HG02938 (cell line): Measurements from ENCODE around the gene TCIRG1.

Experiments used
- ATAC-seq: cut with Tn5 transposase; IDR thresholded peaks from one replicate; pipeline ENCODE4 v1.9.1; 2021; ENCODE audit warnings: mild to moderate bottlenecking, moderate library complexity; ENCODE audit not compliant: unreplicated experiment

The TCIRG1 gene

GRCh38 chr11:68004551-68005335 is 34.1 kb upstream of the TCIRG1 start:
- no peak for ATAC-seq

DNA sequence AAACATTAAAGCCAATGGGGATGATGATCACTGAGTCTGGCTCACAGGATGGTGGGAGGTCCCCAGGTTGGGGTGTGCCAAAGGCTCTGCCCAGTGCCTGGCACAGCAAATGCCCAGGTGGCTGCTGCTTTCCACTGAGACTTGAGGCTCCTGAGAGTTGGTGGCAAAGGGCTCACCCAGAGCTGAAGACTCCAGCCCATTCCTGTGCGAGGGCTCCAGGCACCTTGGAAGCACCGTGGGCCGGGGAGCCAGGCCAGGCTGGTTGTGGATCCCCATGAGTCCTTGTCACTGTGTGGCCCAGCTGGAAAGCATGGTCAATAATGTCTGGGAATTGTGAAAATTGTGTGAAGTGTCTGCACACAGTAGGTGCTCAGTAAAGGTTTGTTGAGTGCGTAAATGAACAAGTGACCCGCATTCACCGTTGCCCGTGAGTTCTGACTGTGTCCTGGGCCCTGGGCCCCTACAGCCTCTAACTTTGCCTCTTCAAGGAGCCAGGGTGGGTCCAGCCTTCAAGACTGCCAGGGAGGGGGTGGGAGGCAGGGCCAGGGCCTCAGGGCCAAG is 32.1 kb upstream of the TCIRG1 start:
- ATAC-seq: no peak

DNA sequence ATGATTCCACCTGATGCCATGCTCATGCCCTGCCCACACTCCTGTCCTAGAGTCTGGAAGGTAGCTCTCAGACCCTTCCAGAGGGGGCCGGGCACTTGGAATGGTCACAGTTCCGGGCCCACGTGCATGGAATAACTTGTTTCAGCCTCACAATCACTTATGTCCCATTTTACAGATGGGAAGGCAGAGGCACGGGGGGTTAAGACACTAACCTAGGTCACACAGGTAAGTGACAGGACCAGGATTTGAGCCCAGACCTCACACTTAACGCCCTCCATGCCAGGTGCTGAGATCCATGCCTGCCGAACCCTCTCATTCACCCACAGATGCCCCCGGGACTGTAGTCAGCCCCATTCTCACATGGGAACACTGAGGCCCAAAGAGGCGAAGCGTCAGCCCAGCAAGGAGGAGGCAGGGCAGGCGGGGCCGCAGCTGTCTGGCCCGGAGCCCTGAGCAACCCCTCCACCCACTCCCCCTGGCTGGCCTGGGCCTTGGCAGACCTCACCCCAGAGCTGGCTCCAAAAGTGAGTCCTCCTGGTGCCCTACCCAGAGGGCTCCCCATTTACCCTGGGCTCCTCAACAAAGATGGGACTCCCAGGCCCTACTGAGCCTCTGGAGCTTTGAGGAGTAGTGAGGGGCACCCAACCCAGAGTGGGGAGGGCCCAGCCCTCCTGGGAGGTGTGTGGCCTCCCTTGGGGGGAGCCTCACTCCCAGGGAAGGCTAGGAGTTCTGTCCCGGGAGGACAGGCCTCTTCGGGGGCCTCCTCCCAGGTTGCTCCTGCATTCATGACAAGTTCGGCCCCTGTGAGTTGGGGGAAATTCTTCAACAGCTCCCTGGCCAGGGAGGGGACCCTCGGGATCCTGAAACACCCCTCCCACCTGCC is 31.1 kb upstream of the TCIRG1 start:
- no peak for ATAC-seq

GRCh38 chr11:68008381-68009337 is 30.2 kb upstream of the TCIRG1 start:
- ATAC-seq: no peak

DNA sequence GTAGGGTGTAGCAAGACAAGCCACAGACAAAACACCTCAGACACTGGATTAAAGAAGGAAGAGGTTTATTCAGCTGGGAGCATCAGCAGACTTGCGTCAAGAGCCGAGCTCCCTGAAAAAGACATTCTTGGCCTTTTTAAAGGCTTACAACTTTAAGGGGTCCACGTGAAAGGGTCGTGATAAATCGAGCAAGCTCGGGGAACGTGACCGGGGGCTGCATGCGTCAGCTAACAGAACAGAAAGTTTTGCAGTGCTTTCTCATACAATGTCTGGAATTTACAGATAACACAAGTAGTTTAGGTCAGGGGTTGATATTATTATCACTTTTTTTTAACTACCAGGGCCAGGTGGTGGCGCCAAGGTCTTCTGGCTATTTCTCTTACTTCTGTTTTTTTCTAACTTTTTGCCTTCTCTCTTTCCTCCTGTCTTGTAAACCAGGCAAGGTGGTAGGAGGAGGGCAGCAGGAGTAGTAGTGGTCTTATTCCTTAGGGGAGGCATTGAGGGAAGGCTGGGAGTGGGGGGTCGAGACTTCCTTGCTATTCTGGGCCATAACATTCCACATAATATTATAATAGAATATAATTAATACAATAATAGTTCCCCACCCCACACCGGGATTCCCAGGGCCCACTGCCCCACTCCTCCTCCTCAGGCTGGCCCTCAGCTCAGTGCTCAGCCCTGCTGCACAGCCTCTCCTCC is 29.3 kb upstream of the TCIRG1 start:
- ATAC-seq: no peak

DNA sequence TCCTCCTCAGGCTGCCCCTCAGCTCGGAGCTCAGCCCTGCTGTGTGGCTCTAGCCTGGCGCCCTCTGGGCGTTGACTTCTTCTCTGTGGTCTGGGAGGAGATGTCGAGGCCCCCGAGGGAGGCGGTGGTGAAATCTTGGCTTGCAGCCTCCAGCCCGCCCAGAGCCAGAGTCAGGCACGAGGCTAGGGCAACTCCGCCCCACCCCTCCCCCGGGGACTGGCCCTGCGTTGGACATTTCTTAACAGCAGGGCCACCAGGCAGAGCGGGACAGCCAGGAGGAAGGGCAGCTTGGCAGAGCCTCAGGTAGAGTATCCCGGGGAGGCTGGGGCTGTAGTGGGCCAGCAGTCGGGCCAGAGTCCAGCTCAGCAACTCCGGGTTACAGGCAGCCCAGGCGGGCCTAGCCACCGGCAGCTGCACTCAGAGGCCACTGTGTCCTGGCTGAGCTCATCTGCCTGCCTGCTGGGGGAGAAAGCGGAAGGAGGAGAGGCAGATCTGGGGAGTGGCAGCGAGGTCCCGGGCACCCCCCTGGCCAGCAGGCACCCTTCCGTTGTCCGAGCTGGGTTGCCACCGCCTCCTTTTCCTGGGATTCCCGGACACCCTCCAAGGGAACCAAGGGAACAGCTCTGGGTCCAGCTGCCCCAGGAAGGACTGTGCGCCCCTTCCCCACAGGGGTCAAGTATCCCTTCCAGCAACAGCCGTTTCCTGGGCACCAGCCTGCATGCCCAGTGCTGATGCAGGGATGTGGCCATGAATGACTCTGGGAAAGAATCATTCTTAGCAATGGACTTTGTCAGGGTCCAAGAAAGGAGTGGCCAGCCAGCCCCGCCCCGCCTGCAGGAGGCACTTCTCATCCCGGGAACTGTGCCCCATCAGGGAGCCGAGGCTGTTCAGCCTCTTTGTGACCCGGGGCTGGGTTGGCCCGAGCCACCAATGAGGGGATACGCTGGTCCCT is 28.5 kb upstream of the TCIRG1 start, which contains the start of gene ALDH3B1:
Gene ALDH3B1 (plus strand): TSS at position 238 of the 952 bp plus-strand sequence. CDS start 4,971 bp downstream, outside the sequence.
- ATAC-seq: no peak

GRCh38 chr11:68011051-68011943 is 27.5 kb upstream of the TCIRG1 start:
- no peak for ATAC-seq

DNA sequence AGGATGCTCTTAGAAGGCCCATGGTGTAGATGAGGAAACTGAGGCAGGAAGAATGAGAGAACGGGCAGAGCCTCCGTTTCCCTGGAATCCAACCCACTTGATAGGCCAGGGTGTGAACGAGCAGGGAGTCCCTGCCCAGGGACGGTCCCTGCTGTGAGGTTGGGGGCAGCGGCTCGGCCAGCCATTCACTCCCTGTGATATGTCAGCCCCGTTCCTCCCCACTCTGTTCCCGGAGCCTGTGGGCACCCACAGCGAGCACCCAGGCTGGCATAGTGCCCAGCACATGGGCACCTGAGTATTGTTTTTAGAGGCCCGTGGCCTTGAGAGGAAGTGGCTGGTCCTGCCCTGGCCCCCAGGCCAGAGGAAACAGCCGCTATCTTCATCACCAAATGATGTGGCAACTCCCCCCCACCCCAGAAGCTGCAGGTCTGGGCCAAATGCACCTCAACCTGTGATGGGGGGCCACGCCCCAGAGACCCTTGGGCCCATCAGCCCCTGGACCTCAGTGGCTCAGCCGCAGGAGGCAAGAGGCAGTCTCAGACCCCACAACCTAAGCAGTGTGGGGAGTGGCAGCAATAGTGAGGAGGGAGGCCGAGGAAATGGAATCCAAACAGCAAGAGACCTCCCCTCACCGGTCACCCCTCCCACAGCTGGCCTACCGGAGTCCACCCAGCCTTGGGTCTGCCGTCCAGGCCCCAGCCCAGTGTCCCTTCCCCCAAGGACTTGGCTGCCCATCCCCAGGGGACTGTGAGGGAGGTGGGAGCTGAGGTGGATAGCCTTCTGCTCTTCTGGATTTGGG is 26.6 kb upstream of the TCIRG1 start:
- ATAC-seq: no peak

- ATAC-seq: no peak
These were observed 25.8 kb upstream of the TCIRG1 start for GRCh38 chr11:68012843-68013610.

DNA sequence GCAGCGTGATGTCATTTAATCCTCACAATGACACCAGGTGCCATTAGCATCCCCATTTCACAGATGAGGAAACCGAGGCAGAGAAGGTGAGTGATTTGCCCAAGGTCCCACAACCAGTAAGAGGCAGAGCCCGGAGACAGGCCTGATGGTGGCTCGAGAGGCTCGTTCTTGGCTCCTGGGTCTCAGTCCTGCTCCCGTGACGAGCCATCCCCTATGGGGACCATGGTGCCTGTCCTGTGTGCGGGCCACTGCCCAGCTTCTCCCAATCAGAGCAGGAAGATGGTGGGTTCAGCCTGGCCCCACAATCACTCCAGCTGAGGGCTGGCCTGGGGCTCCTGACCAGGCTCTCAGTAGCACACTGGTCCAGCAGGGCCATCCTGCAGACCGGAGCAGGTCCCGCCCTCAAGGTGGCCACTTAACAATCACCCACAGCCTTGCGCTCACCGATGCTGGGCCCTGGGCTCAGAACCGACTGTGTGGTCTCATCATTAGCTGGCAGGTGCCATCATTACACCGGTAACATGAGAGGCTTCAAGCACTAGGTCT is 25.1 kb upstream of the TCIRG1 start:
- no peak for ATAC-seq

GRCh38 chr11:68014157-68014946 is 24.5 kb upstream of the TCIRG1 start:
- no peak for ATAC-seq

DNA sequence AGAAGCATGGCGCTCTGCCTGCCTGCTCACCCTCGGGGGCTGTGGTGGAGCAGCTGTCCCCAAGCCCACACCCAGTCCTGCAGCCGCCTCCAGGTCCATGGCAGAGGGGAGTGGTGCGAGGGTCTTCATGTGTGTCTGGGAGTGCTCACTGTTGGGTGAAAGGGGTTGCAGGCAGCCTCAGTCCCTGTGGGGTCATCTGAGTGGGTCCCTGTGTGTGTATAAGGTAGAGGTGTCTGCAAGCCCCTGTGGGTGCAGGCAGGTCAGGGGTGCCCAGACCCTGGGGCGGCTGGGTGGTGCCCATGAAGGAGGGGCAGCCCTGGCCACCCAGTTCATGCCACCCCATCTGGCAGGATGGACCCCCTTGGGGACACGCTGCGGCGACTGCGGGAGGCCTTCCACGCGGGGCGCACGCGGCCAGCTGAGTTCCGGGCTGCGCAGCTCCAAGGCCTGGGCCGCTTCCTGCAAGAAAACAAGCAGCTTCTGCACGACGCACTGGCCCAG is 23.8 kb upstream of the TCIRG1 start:
- no peak for ATAC-seq

DNA sequence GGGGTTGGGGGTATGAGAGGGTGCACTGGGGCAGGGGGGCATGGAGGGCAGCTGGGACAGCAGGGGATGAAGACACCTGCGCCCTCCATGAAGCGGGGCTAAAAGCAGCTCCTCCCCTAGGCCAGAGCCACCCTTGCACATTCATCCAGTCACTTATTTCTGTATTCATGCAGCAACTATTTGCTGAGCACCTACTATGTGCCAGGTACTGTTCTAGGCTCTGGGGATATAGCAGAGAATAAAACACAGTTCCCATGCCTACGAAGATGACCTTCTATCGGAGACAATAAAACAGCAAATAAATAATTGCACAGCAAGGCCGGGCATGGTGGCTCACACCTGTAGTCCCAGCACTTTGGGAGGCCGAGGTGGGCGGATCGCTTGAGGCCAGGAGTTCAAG is 23.4 kb upstream of the TCIRG1 start:
- no peak for ATAC-seq

GRCh38 chr11:68016161-68016903 is 22.5 kb upstream of the TCIRG1 start:
- ATAC-seq: no peak
